ENCODE data around the gene OPN3. TPM values are rescaled to one million over a fixed set of nuclear protein-coding genes. Genes with fewer than 3 reads are reported as not detected.
A peak's percentile ranks its signal among the peaks of the same experiment; 100 is the strongest.

The OPN3 gene
- total and polyA plus RNA-seq, 2 experiments from 2014 or later, result 14.0 to 15.2 TPM

- in situ Hi-C loops (cut with MboI), result loop anchor here (25.0 kb wide), 1 partner anchor 381 kb away; the partner anchor contains the start of gene MAP1LC3C
- peaks cover 8% of the 10 kb centered on the region for H3K4me1 ChIP-seq (ENCODE audit: insufficient read depth)
- DNase-seq, result no peak
These were observed 33.6 kb downstream of the OPN3 start for GRCh38 chr1:241606544-241606943.

GRCh38 chr1:241605146-241605805 lies 34.9 kb downstream of the OPN3 start:
- WGBS, 2 experiments (ENCODE audit: low coverage in 1 of 2, low lambda C conversion rate in 2 of 2, missing lambda C conversion rate in 2 of 2), result 76 to 79% methylated on average over 9 of the region's 9 CpGs
- Histone ChIP-seq H3K4me2 (ENCODE audit: unreplicated experiment) (no peak overlapping the region), H3K9me3 (ENCODE audit: low read depth) (no peaks in the 10 kb centered on the region), H3K79me2 (ENCODE audit: insufficient read depth) (no peaks in the 10 kb centered on the region), H3K36me3 (ENCODE audit: low read depth) (no peaks in the 10 kb centered on the region), H3K27ac (no peak overlapping the region), H3F3A (ENCODE audit: insufficient read depth) (peaks cover 20% of the 10 kb centered on the region; the same call in 1 of the 2 replicates), H3K4me1 (ENCODE audit: insufficient read depth) (peaks cover 15% of the 10 kb centered on the region), H2AFZ (no peak overlapping the region), H4K20me1 (ENCODE audit: insufficient read depth) (no peaks in the 10 kb centered on the region), H3K9ac (no peak overlapping the region), H3K9me2 (ENCODE audit: insufficient read depth) (no peaks in the 10 kb centered on the region), H3K4me3 (no peak overlapping the region), H3K27me3 (replicated peaks; ENCODE audit: insufficient read depth) (no peaks in the 10 kb centered on the region)
- no peak for TF ChIP-seq EZH2 (IDR thresholded peaks at IDR 0.05; ENCODE audit: insufficient read depth, poor library complexity, severe bottlenecking)
- TF ChIP-seq EZH2phosphoT487 (IDR thresholded peaks at IDR 0.05; ENCODE audit: insufficient read depth, low read depth), result no peak
- DNase-seq, result no peak
- in situ Hi-C loops (cut with MboI), result loop anchor here (25.0 kb wide), 1 partner anchor 382 kb away; the partner anchor contains the start of gene MAP1LC3C

More at GRCh38 chr1:241606544-241606943, 33.6 kb downstream of the OPN3 start:
- no peaks in the 10 kb centered on the region for H3K9me3 ChIP-seq (ENCODE audit: low read depth)
- H3K79me2 ChIP-seq (ENCODE audit: insufficient read depth), result no peaks in the 10 kb centered on the region
- no peak overlapping the region for H3K27ac ChIP-seq
- no peak overlapping the region for H2AFZ ChIP-seq
- peaks cover 14% of the 10 kb centered on the region; the same call in 1 of the 2 replicates for H3F3A ChIP-seq (ENCODE audit: insufficient read depth)
- H4K20me1 ChIP-seq (ENCODE audit: insufficient read depth), result no peaks in the 10 kb centered on the region
- H3K27me3 ChIP-seq (replicated peaks; ENCODE audit: insufficient read depth), result no peaks in the 10 kb centered on the region
- H3K9me2 ChIP-seq (ENCODE audit: insufficient read depth), result no peaks in the 10 kb centered on the region
- H3K4me3 ChIP-seq, result no peak overlapping the region
- H3K9ac ChIP-seq, result no peak overlapping the region
- no peaks in the 10 kb centered on the region for H3K36me3 ChIP-seq (ENCODE audit: low read depth)
- H3K4me2 ChIP-seq (ENCODE audit: unreplicated experiment), result no peak overlapping the region
- 82 to 84% methylated on average over 5 of the region's 5 CpGs for WGBS, 2 experiments (ENCODE audit: low coverage in 1 of 2, low lambda C conversion rate in 2 of 2, missing lambda C conversion rate in 2 of 2)
- TF ChIP-seq EZH2 (IDR thresholded peaks at IDR 0.05; ENCODE audit: insufficient read depth, poor library complexity, severe bottlenecking) (no peak), EZH2phosphoT487 (IDR thresholded peaks at IDR 0.05; ENCODE audit: insufficient read depth, low read depth) (no peak)

GRCh38 chr1:241603731-241604245 lies 36.4 kb downstream of the OPN3 start:
- H3F3A ChIP-seq (ENCODE audit: insufficient read depth), result peaks cover 29% of the 10 kb centered on the region; the same call in 1 of the 2 replicates
- peak; percentile 40 for DNase-seq
- 60 to 69% methylated on average over 3 of the region's 3 CpGs for WGBS, 2 experiments (ENCODE audit: low coverage in 1 of 2, low lambda C conversion rate in 2 of 2, missing lambda C conversion rate in 2 of 2)
- no peaks in the 10 kb centered on the region for H3K36me3 ChIP-seq (ENCODE audit: low read depth)
- no peak overlapping the region for H3K9ac ChIP-seq
- H3K27me3 ChIP-seq (replicated peaks; ENCODE audit: insufficient read depth), result no peaks in the 10 kb centered on the region
- no peak overlapping the region for H3K27ac ChIP-seq
- no peaks in the 10 kb centered on the region for H3K9me3 ChIP-seq (ENCODE audit: low read depth)
- no peak overlapping the region for H2AFZ ChIP-seq
- H3K4me1 ChIP-seq (ENCODE audit: insufficient read depth), result peaks cover 16% of the 10 kb centered on the region
- no peak overlapping the region for H3K4me3 ChIP-seq
- H3K79me2 ChIP-seq (ENCODE audit: insufficient read depth), result no peaks in the 10 kb centered on the region
- in situ Hi-C loops (cut with MboI), result loop anchor here (25.0 kb wide), 1 partner anchor 384 kb away; the partner anchor contains the start of gene MAP1LC3C
- H3K9me2 ChIP-seq (ENCODE audit: insufficient read depth), result no peaks in the 10 kb centered on the region
- no peaks in the 10 kb centered on the region for H4K20me1 ChIP-seq (ENCODE audit: insufficient read depth)
- TF ChIP-seq EZH2phosphoT487 (IDR thresholded peaks at IDR 0.05; ENCODE audit: insufficient read depth, low read depth) (no peak), EZH2 (IDR thresholded peaks at IDR 0.05; ENCODE audit: insufficient read depth, poor library complexity, severe bottlenecking) (no peak)
- H3K4me2 ChIP-seq (ENCODE audit: unreplicated experiment), result no peak overlapping the region

GRCh38 chr1:241600496-241600901 lies 39.7 kb downstream of the OPN3 start:
- Histone ChIP-seq H3K4me1 (ENCODE audit: insufficient read depth) (peaks cover 9% of the 10 kb centered on the region), H3K79me2 (ENCODE audit: insufficient read depth) (no peaks in the 10 kb centered on the region), H3F3A (ENCODE audit: insufficient read depth) (peaks cover 23% of the 10 kb centered on the region; the same call in 1 of the 2 replicates), H2AFZ (no peak overlapping the region), H4K20me1 (ENCODE audit: insufficient read depth) (no peaks in the 10 kb centered on the region), H3K36me3 (ENCODE audit: low read depth) (no peaks in the 10 kb centered on the region), H3K27ac (no peak overlapping the region), H3K4me2 (ENCODE audit: unreplicated experiment) (no peak overlapping the region), H3K27me3 (replicated peaks; ENCODE audit: insufficient read depth) (no peaks in the 10 kb centered on the region), H3K9ac (no peak overlapping the region), H3K9me2 (ENCODE audit: insufficient read depth) (no peaks in the 10 kb centered on the region), H3K9me3 (ENCODE audit: low read depth) (no peaks in the 10 kb centered on the region), H3K4me3 (no peak overlapping the region)
- WGBS, 2 experiments (ENCODE audit: low coverage in 1 of 2, low lambda C conversion rate in 2 of 2, missing lambda C conversion rate in 2 of 2), result 0 to 2% methylated on average over 2 of the region's 2 CpGs
- peak; percentile 80 for DNase-seq
- no peak for TF ChIP-seq EZH2 (IDR thresholded peaks at IDR 0.05; ENCODE audit: insufficient read depth, poor library complexity, severe bottlenecking)
- TF ChIP-seq EZH2phosphoT487 (IDR thresholded peaks at IDR 0.05; ENCODE audit: insufficient read depth, low read depth), result no peak
- in situ Hi-C loops (cut with MboI), result loop anchor here (25.0 kb wide), 1 partner anchor 387 kb away; the partner anchor contains the start of gene MAP1LC3C
